Upper lobe of left lung (tissue), 4 donors: ENCODE data around the gene PRAF2.

ENCODE experiments used
- CTCF ChIP-seq, 6 experiments: fragments of 450-650 bp in 4 of 6; fragments of 200-600 bp in 2 of 6; sonication (generic) in 2 of 6; IDR thresholded peaks; one replicate each; pipeline ENCODE4 v1.5.1; 2016 to 2019; ENCODE audit warnings: antibody characterized with exemption in 6 of 6
- POLR2AphosphoS5 ChIP-seq, 2 donors: sonication (generic); formaldehyde crosslinking; IDR thresholded peaks; one replicate each; pipeline ENCODE4 v1.5.1; 2017; ENCODE audit warnings: antibody characterized with exemption in 2 of 2

- TF ChIP-seq CTCF (IDR thresholded peaks at IDR 0.05) (no peak), POLR2AphosphoS5 (IDR thresholded peaks at IDR 0.05) (no peak)
Measured at GRCh38 chrX:49110417-49110816, 36.6 kb upstream of the PRAF2 start.
